ENCODE measurements around the gene GAPT. TPM values are rescaled to one million over a fixed set of nuclear protein-coding genes. Genes with fewer than 3 reads are reported as not detected.

Gene GAPT
- total RNA-seq, 4 donors from 2014 or later = 2.1 TPM; not detected in 3

- H3K4me1 ChIP-seq = peaks cover 0 to 42% (median 12%) of the 10 kb centered on the region in 4 donors
- H3K9me3 ChIP-seq = no peaks in the 10 kb centered on the region
- H3K4me3 ChIP-seq = peak within 1 kb of the TSS; percentile 85 to 94 (median 89)
- TF ChIP-seq POLR2A (IDR thresholded peaks at IDR 0.05) = peak; percentile 100
- peak; percentile 29 to 90 (median 45) for TF ChIP-seq CTCF (IDR thresholded peaks at IDR 0.05)
- TF ChIP-seq EP300 (IDR thresholded peaks at IDR 0.05) = peak in 1 of 2 donors; percentile 100
- H3K27ac ChIP-seq = peak within 1 kb of the TSS; percentile 90 to 99 (median 98)
- DNase-seq (ENCODE audit: low spot score in 2 of 2) = peak; percentile 97
- peaks cover 0 to 18% (median 2%) of the 10 kb centered on the region in 3 donors for H3K36me3 ChIP-seq
- WGBS, 2 donors = 0% methylated on average over 36 to 65 of the region's 89 CpGs
- H3K27me3 ChIP-seq = no peaks in the 10 kb centered on the region
Measured at GRCh38 chr5:58460002-58460731, 31.1 kb upstream of the GAPT start, which contains the start of gene PLK2. Gene PLK2, minus strand, starts transcription at chr5:58460086. Its CDS starts 127 bp downstream, at chr5:58459959.

- no peaks in the 10 kb centered on the region for H3K9me3 ChIP-seq
Measured at GRCh38 chr5:58460732-58461286, 30.4 kb upstream of the GAPT start.

GRCh38 chr5:58462154-58462553 lies 29.1 kb upstream of the GAPT start:
- no peak for DNase-seq (ENCODE audit: low spot score in 2 of 2)
- 43 to 60% methylated on average over 3 of the region's 3 CpGs for WGBS, 2 donors
- Histone ChIP-seq H3K27me3 (no peaks in the 10 kb centered on the region), H3K27ac (peak overlapping the region; percentile 28 to 98 (median 74)), H3K9me3 (no peaks in the 10 kb centered on the region), H3K4me1 (peaks cover 0 to 23% (median 4%) of the 10 kb centered on the region in 4 donors), H3K4me3 (no peak overlapping the region), H3K36me3 (peaks cover 0 to 2% (median 0%) of the 10 kb centered on the region in 3 donors)
- no peak for TF ChIP-seq EP300 (IDR thresholded peaks at IDR 0.05)
- TF ChIP-seq POLR2A (IDR thresholded peaks at IDR 0.05) = no peak
- TF ChIP-seq CTCF (IDR thresholded peaks at IDR 0.05) = no peak

More at GRCh38 chr5:58460732-58461286, 30.4 kb upstream of the GAPT start:
- peaks cover 0 to 12% (median 0%) of the 10 kb centered on the region in 3 donors for H3K36me3 ChIP-seq
- H3K4me3 ChIP-seq = peak overlapping the region; percentile 85 to 94 (median 89)
- TF ChIP-seq POLR2A (IDR thresholded peaks at IDR 0.05) (no peak), EP300 (IDR thresholded peaks at IDR 0.05) (peak in 1 of 2 donors; percentile 46), CTCF (IDR thresholded peaks at IDR 0.05) (peak; percentile 62 to 76 (median 75))
- WGBS, 2 donors = 7 to 11% methylated on average over 23 to 28 of the region's 30 CpGs
- peaks cover 0 to 36% (median 10%) of the 10 kb centered on the region in 4 donors for H3K4me1 ChIP-seq
- no peaks in the 10 kb centered on the region for H3K27me3 ChIP-seq
- peak; percentile 88 to 98 for DNase-seq (ENCODE audit: low spot score in 2 of 2)
- H3K27ac ChIP-seq = peak overlapping the region; percentile 90 to 99 (median 98)

GRCh38 chr5:58462623-58463230 lies 28.5 kb upstream of the GAPT start:
- H3K27ac ChIP-seq = peak overlapping the region in 1 of 4 donors; percentile 28
- H3K36me3 ChIP-seq = no peaks in the 10 kb centered on the region
- no peaks in the 10 kb centered on the region for H3K9me3 ChIP-seq
- peak in 1 of 2 donors; percentile 65 for DNase-seq (ENCODE audit: low spot score in 2 of 2)
- H3K27me3 ChIP-seq = no peaks in the 10 kb centered on the region
- H3K4me3 ChIP-seq = no peak overlapping the region
- TF ChIP-seq EP300 (IDR thresholded peaks at IDR 0.05) (no peak), POLR2A (IDR thresholded peaks at IDR 0.05) (no peak), CTCF (IDR thresholded peaks at IDR 0.05) (peak; percentile 49 to 83 (median 57))
- 3 to 4% methylated on average over 4 of the region's 4 CpGs for WGBS, 2 donors
- H3K4me1 ChIP-seq = peaks cover 0 to 19% (median 4%) of the 10 kb centered on the region in 4 donors

Data from tibial nerve (tissue), 4 donors.